G401 (cell line): ENCODE measurements around the gene CRY2. TPM values are rescaled to one million over a fixed set of nuclear protein-coding genes. Genes with fewer than 3 reads are reported as not detected.
A peak's percentile ranks its signal among the peaks of the same experiment; 100 is the strongest.
"Not testable (repeated sequence)": the region's sequence is repeated elsewhere in the genome, so short reads cannot be mapped to it uniquely, and the experiment has no call there.

Experiments used
- DNase-seq: peaks from one replicate; pipeline ENCODE4 v3.0.0-alpha.2; 2015; ENCODE audit warnings: low spot score
- in situ Hi-C: cut with HindIII; loops from 2 replicates; pipeline ENCODE4 v1.10.0; 2016; ENCODE audit warnings: low sequenced_read_pairs, mixed read lengths
- total RNA-seq: library from RNA; depleted of rRNA; stranded (reverse); fragments of >200 nt; shearing (Covaris generic); gene quantifications from 2 replicates; pipeline ENCODE4 v1.2.3, GENCODE V29; 2014

Gene CRY2
- total RNA-seq, 1 experiment from 2014 or later, result 13.1 TPM

- no peak for DNase-seq
- in situ Hi-C loops, result no loop called here
Measured at GRCh38 chr11:45810431-45811108, 36.7 kb upstream of the CRY2 start.

GRCh38 chr11:45811109-45811435 is 36.2 kb upstream of the CRY2 start:
- no peak for DNase-seq
- in situ Hi-C loops, result no loop called here

GRCh38 chr11:45811571-45812290 is 35.5 kb upstream of the CRY2 start:
- in situ Hi-C loops, result no loop called here

GRCh38 chr11:45812581-45813548 is 34.4 kb upstream of the CRY2 start:
- in situ Hi-C loops, result no loop called here
- no peak for DNase-seq

More at GRCh38 chr11:45811571-45812290, 35.5 kb upstream of the CRY2 start:
- no peak for DNase-seq

- peak; percentile 29 for DNase-seq
- in situ Hi-C loops, result no loop called here
Measured at GRCh38 chr11:45815747-45816146, 31.5 kb upstream of the CRY2 start.

GRCh38 chr11:45816614-45817013 is 30.7 kb upstream of the CRY2 start:
- in situ Hi-C loops, result no loop called here
- DNase-seq, result peak; percentile 37

GRCh38 chr11:45817191-45817590 is 30.1 kb upstream of the CRY2 start:
- DNase-seq, result no peak
- in situ Hi-C loops, result no loop called here

- no peak for DNase-seq
- in situ Hi-C loops, result no loop called here
Measured at GRCh38 chr11:45818961-45819605, 28.2 kb upstream of the CRY2 start.

- DNase-seq, result no peak
- in situ Hi-C loops, result no loop called here
Measured at GRCh38 chr11:45820211-45820857, 26.9 kb upstream of the CRY2 start.

GRCh38 chr11:45826492-45826891 is 20.8 kb upstream of the CRY2 start:
- in situ Hi-C loops, DNase-seq: not testable (repeated sequence)

GRCh38 chr11:45827123-45827522 is 20.2 kb upstream of the CRY2 start:
- no peak for DNase-seq
- in situ Hi-C loops, result no loop called here

GRCh38 chr11:45828996-45829395 is 18.3 kb upstream of the CRY2 start:
- in situ Hi-C loops, result no loop called here
- no peak for DNase-seq

GRCh38 chr11:45830596-45830995 is 16.7 kb upstream of the CRY2 start:
- DNase-seq, result no peak
- in situ Hi-C loops, result no loop called here

GRCh38 chr11:45832811-45833441 is 14.3 kb upstream of the CRY2 start:
- in situ Hi-C loops, result no loop called here

GRCh38 chr11:45833761-45834160 is 13.5 kb upstream of the CRY2 start:
- in situ Hi-C loops, result no loop called here
- DNase-seq, result no peak

More at GRCh38 chr11:45832811-45833441, 14.3 kb upstream of the CRY2 start:
- no peak for DNase-seq

- in situ Hi-C loops, result no loop called here
- DNase-seq, result no peak
Measured at GRCh38 chr11:45834298-45834756, 12.9 kb upstream of the CRY2 start.

GRCh38 chr11:45839204-45839603 is 8.1 kb upstream of the CRY2 start:
- DNase-seq, result no peak
- in situ Hi-C loops, result no loop called here

GRCh38 chr11:45840251-45840650 is 7.0 kb upstream of the CRY2 start:
- DNase-seq, in situ Hi-C loops: not testable (repeated sequence)
